Measurements from ENCODE around the gene SRXN1.

Gene SRXN1

GRCh38 chr20:653110-653589 is at the start of gene SRXN1:
TSS of gene SRXN1 (minus strand) at chr20:653200. CDS start at chr20:653185, 15 bp downstream.
- peak; percentile 91 for DNase-seq
- peaks cover 59% of the 10 kb centered on the region for H3K4me1 Mint-ChIP-seq
- no peaks in the 10 kb centered on the region for H3K9me3 Mint-ChIP-seq
- H3K27me3 Mint-ChIP-seq (ENCODE audit: low read depth, poor library complexity), result peaks cover 28% of the 10 kb centered on the region
- TF ChIP-seq CTCF (IDR thresholded peaks at IDR 0.05), result peak; percentile 49
- H3K4me3 Mint-ChIP-seq, result peak within 1 kb of the TSS; percentile 83
- peaks cover 29% of the 10 kb centered on the region for H3K36me3 Mint-ChIP-seq (ENCODE audit: low read depth)
- peak within 1 kb of the TSS; percentile 57 for H3K27ac Mint-ChIP-seq

- H3K27me3 Mint-ChIP-seq (ENCODE audit: low read depth, poor library complexity), result peaks cover 27% of the 10 kb centered on the region
These were observed 48.6 kb upstream of the SRXN1 start for GRCh38 chr20:701401-702129.

DNA sequence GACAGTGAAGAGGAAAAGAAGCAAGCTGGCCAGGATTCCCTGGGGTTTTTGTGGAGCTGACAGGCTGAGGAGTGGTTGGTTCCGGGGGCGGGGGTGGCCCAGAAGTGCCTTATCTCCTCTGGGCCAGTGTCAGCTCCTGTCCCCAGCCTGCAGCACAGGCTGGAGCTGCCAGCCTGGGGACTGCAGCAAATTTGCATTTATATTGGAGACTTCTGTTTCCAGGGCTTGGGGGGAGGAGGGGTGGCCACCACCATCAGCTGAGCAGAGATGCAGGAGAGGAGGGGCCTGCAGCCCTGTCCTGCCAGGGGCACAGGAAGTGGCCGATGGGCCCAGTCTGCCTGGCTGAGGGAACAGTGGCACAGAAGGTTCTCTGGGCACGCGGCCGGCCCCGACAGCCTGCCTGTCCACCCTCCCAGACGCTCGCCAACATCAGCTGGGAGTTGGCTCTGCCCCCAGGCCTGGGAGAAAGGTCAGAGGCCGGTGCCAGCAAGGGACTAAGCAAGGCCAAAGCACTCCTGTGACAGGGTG is 46.9 kb upstream of the SRXN1 start:
- Mint-ChIP-seq H3K27ac (no peak overlapping the region), H3K27me3 (ENCODE audit: low read depth, poor library complexity) (peaks cover 21% of the 10 kb centered on the region), H3K4me3 (no peak overlapping the region), H3K4me1 (peaks cover 25% of the 10 kb centered on the region), H3K36me3 (ENCODE audit: low read depth) (no peaks in the 10 kb centered on the region), H3K9me3 (no peaks in the 10 kb centered on the region)
- DNase-seq, result no peak
- TF ChIP-seq CTCF (IDR thresholded peaks at IDR 0.05), result no peak

More at GRCh38 chr20:701401-702129, 48.6 kb upstream of the SRXN1 start:
- TF ChIP-seq CTCF (IDR thresholded peaks at IDR 0.05), result no peak
- Mint-ChIP-seq H3K36me3 (ENCODE audit: low read depth) (no peaks in the 10 kb centered on the region), H3K9me3 (no peaks in the 10 kb centered on the region), H3K4me3 (no peak overlapping the region), H3K4me1 (peaks cover 25% of the 10 kb centered on the region), H3K27ac (no peak overlapping the region)
- no peak for DNase-seq

- Mint-ChIP-seq H3K4me1 (peaks cover 25% of the 10 kb centered on the region), H3K27me3 (ENCODE audit: low read depth, poor library complexity) (peaks cover 21% of the 10 kb centered on the region), H3K4me3 (no peak overlapping the region)
These were observed 46.3 kb upstream of the SRXN1 start for GRCh38 chr20:699342-699741.

DNA sequence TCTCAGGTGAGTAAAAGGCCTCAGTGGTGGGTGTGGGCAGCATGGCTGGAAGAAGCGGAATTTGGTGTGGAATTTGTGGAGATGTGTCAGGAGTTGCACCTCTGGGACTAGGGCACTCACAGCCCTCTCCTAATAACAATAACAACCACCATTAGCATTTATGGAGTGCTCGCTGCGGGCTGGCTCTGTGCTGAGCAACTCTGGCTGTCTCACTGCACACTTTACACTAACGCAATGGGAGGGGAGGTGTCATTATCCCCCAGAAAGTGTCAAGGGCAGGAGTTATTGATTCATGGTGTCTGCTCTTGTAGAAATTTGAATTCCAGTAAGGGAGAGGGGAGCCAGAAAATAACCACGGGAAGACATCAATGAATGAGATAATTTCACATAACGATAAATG is 45.3 kb upstream of the SRXN1 start:
- Mint-ChIP-seq H3K27me3 (ENCODE audit: low read depth, poor library complexity) (peaks cover 27% of the 10 kb centered on the region), H3K27ac (peak overlapping the region; percentile 69), H3K4me3 (no peak overlapping the region), H3K4me1 (peaks cover 25% of the 10 kb centered on the region), H3K36me3 (ENCODE audit: low read depth) (no peaks in the 10 kb centered on the region), H3K9me3 (no peaks in the 10 kb centered on the region)
- TF ChIP-seq CTCF (IDR thresholded peaks at IDR 0.05), result no peak
- no peak for DNase-seq

More at GRCh38 chr20:699342-699741, 46.3 kb upstream of the SRXN1 start:
- DNase-seq, result no peak
- H3K36me3 Mint-ChIP-seq (ENCODE audit: low read depth), result no peaks in the 10 kb centered on the region
- H3K27ac Mint-ChIP-seq, result no peak overlapping the region
- TF ChIP-seq CTCF (IDR thresholded peaks at IDR 0.05), result no peak
- H3K9me3 Mint-ChIP-seq, result no peaks in the 10 kb centered on the region
